ENCODE measurements around the gene SUMO4.

DNA sequence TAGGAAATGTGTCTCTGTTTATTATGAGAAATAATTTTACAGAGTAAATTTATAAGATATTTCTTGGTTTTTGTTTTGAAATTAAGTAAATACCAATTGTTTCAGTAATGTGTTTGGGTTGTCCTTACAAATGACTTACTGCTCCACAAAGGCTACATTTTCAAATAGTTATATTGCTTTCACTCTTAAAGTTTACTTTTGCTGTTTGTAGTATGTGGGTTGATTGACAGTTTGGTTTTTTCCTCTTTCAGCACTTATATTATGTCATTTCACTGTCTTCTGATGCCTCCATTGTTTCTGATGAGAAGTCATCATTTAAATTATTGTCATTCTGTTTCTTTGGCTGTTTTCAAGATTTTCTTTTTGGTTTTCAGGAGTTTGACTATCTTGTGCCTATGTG, 34.9 kb upstream of the SUMO4 start:
- TF ChIP-seq, protein P1, sequence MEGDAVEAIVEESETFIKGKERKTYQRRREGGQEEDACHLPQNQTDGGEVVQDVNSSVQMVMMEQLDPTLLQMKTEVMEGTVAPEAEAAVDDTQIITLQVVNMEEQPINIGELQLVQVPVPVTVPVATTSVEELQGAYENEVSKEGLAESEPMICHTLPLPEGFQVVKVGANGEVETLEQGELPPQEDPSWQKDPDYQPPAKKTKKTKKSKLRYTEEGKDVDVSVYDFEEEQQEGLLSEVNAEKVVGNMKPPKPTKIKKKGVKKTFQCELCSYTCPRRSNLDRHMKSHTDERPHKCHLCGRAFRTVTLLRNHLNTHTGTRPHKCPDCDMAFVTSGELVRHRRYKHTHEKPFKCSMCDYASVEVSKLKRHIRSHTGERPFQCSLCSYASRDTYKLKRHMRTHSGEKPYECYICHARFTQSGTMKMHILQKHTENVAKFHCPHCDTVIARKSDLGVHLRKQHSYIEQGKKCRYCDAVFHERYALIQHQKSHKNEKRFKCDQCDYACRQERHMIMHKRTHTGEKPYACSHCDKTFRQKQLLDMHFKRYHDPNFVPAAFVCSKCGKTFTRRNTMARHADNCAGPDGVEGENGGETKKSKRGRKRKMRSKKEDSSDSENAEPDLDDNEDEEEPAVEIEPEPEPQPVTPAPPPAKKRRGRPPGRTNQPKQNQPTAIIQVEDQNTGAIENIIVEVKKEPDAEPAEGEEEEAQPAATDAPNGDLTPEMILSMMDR (IDR thresholded peaks at IDR 0.05) = no peak
- TF ChIP-seq EZH2phosphoT487 (IDR thresholded peaks at IDR 0.05) = no peak
- no peak for TF ChIP-seq EZH2 (IDR thresholded peaks at IDR 0.05)

Data from neural progenitor cell (in vitro differentiated cells).